Astrocyte (in vitro differentiated cells and primary cell): ENCODE data around the gene C1orf21. TPM values are rescaled to one million over a fixed set of nuclear protein-coding genes. Genes with fewer than 3 reads are reported as not detected.

Experiments used
- DNase-seq: peaks from one replicate; pipeline ENCODE4 v3.0.0-alpha.2; 2010; ENCODE audit warnings: low read depth
- FAIRE-seq: peaks from 2 replicates; lab custom pipeline; 2011; peaks lifted over from hg19 to GRCh38; lab: Jason Lieb, UNC
- H2AFZ ChIP-seq: 2 replicates; pipeline ENCODE4 v1.6.0; 2012; ENCODE audit warnings: low read depth, low read length, inconsistent platforms
- H3K27ac ChIP-seq: 2 replicates; pipeline ENCODE4 v1.5.1; 2011; ENCODE audit warnings: low read depth, low read length, inconsistent platforms
- H3K27me3 ChIP-seq: 2 replicates; pipeline ENCODE4 v1.6.0; 2011; ENCODE audit warnings: low read length, inconsistent platforms; ENCODE audit not compliant: insufficient read depth
- H3K36me3 ChIP-seq: 2 replicates; pipeline ENCODE4 v1.5.1; 2011; ENCODE audit warnings: low read length, inconsistent platforms; ENCODE audit not compliant: insufficient read depth
- H3K4me1 ChIP-seq: 2 replicates; pipeline ENCODE4 v1.5.1; 2011; ENCODE audit warnings: low read length, inconsistent platforms; ENCODE audit not compliant: insufficient read depth
- H3K4me2 ChIP-seq: 2 replicates; pipeline ENCODE4 v1.6.0; 2012; ENCODE audit warnings: low read length, inconsistent platforms
- H3K4me3 ChIP-seq: 2 replicates; pipeline ENCODE4 v1.5.1; 2011; ENCODE audit warnings: low read depth, mild to moderate bottlenecking, low read length, inconsistent platforms; ENCODE audit not compliant: insufficient read depth
- H3K79me2 ChIP-seq: 2 replicates; pipeline ENCODE4 v1.6.0; 2012; ENCODE audit warnings: mild to moderate bottlenecking, low read length, inconsistent platforms; ENCODE audit not compliant: insufficient read depth
- H3K9ac ChIP-seq: 2 replicates; pipeline ENCODE4 v1.6.0; 2012; ENCODE audit warnings: mild to moderate bottlenecking, low read length, inconsistent platforms
- H3K9me3 ChIP-seq: 2 replicates; pipeline ENCODE4 v1.5.1; 2012; ENCODE audit warnings: low read depth, mild to moderate bottlenecking, low read length, inconsistent platforms; ENCODE audit not compliant: insufficient read depth
- H4K20me1 ChIP-seq: 2 replicates; pipeline ENCODE4 v1.6.0; 2012; ENCODE audit warnings: low read length, inconsistent platforms; ENCODE audit not compliant: insufficient read depth
- H3K27ac Mint-ChIP-seq: one replicate; pipeline ENCODE4 v1.8.0; 2021; ENCODE audit warnings: mild to moderate bottlenecking, mixed read lengths; ENCODE audit not compliant: unreplicated experiment
- H3K27me3 Mint-ChIP-seq: one replicate; pipeline ENCODE4 v1.8.0; 2021; ENCODE audit warnings: low read depth, mixed read lengths; ENCODE audit not compliant: unreplicated experiment
- H3K36me3 Mint-ChIP-seq: one replicate; pipeline ENCODE4 v1.8.0; 2021; ENCODE audit warnings: low read depth, mixed read lengths; ENCODE audit not compliant: unreplicated experiment
- H3K4me1 Mint-ChIP-seq: one replicate; pipeline ENCODE4 v1.8.0; 2021; ENCODE audit warnings: low read depth, mixed read lengths; ENCODE audit not compliant: unreplicated experiment
- H3K4me3 Mint-ChIP-seq: one replicate; pipeline ENCODE4 v1.8.0; 2021; ENCODE audit warnings: mild to moderate bottlenecking, moderate library complexity, mixed read lengths; ENCODE audit not compliant: unreplicated experiment
- H3K9me3 Mint-ChIP-seq: one replicate; pipeline ENCODE4 v1.8.0; 2021; ENCODE audit warnings: mild to moderate bottlenecking, mixed read lengths; ENCODE audit not compliant: unreplicated experiment
- EZH2 ChIP-seq: IDR thresholded peaks from 2 replicates; pipeline ENCODE4 v1.6.1; 2012; ENCODE audit warnings: mild to moderate bottlenecking, low read length, inconsistent platforms; ENCODE audit not compliant: insufficient read depth
- total RNA-seq: library from RNA; stranded (reverse); gene quantifications from 2 replicates; pipeline ENCODE4 v1.2.1, GENCODE V29; 2021
- TF ChIP-seq, protein P1 (sequence below): IDR thresholded peaks from 2 replicates; pipeline ENCODE4 v1.5.1; 2011; ENCODE audit warnings: low read depth, mild to moderate bottlenecking, inconsistent platforms, low read length, moderate library complexity; ENCODE audit not compliant: insufficient read depth

The C1orf21 gene
- total RNA-seq, 1 donor from 2014 or later = 15.1 TPM

DNA sequence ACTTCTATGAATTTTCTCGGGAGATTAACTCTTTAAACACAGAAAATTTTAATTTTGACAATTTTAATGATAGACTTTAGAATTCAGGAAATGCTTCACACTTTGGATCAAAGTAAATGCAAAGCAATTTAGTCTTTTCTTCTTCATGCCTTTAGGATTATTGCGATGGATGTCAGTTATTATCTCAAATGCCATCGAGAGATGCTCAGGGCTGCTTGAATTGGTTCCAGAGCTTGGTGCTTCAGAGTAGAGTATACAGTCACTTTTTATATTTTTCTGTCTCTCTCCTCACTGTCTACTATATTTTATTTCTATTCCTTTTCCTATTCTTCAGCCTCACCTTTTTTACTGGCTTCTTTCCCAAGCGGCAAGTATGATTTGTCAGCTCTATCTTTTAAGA, 59.2 kb downstream of the C1orf21 start:
- FAIRE-seq = no peak
- Histone ChIP-seq H3K9me3 (no peaks in the 10 kb centered on the region), H3K4me2 (no peak overlapping the region), H3K9ac (no peak overlapping the region), H2AFZ (no peak overlapping the region), H3K36me3 (no peaks in the 10 kb centered on the region), H3K27me3 (no peaks in the 10 kb centered on the region), H3K27ac (no peak overlapping the region), H4K20me1 (no peaks in the 10 kb centered on the region), H3K79me2 (no peaks in the 10 kb centered on the region), H3K4me1 (no peaks in the 10 kb centered on the region), H3K4me3 (no peak overlapping the region)
- DNase-seq = no peak
- TF ChIP-seq, protein P1, sequence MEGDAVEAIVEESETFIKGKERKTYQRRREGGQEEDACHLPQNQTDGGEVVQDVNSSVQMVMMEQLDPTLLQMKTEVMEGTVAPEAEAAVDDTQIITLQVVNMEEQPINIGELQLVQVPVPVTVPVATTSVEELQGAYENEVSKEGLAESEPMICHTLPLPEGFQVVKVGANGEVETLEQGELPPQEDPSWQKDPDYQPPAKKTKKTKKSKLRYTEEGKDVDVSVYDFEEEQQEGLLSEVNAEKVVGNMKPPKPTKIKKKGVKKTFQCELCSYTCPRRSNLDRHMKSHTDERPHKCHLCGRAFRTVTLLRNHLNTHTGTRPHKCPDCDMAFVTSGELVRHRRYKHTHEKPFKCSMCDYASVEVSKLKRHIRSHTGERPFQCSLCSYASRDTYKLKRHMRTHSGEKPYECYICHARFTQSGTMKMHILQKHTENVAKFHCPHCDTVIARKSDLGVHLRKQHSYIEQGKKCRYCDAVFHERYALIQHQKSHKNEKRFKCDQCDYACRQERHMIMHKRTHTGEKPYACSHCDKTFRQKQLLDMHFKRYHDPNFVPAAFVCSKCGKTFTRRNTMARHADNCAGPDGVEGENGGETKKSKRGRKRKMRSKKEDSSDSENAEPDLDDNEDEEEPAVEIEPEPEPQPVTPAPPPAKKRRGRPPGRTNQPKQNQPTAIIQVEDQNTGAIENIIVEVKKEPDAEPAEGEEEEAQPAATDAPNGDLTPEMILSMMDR = no peak
- no peak for TF ChIP-seq EZH2
- no peaks in the 10 kb centered on the region for H3K4me1 Mint-ChIP-seq
- H3K27me3 Mint-ChIP-seq = no peaks in the 10 kb centered on the region
- no peaks in the 10 kb centered on the region for H3K9me3 Mint-ChIP-seq
- H3K27ac Mint-ChIP-seq = no peak overlapping the region
- no peak overlapping the region for H3K4me3 Mint-ChIP-seq
- H3K36me3 Mint-ChIP-seq = no peaks in the 10 kb centered on the region

DNA sequence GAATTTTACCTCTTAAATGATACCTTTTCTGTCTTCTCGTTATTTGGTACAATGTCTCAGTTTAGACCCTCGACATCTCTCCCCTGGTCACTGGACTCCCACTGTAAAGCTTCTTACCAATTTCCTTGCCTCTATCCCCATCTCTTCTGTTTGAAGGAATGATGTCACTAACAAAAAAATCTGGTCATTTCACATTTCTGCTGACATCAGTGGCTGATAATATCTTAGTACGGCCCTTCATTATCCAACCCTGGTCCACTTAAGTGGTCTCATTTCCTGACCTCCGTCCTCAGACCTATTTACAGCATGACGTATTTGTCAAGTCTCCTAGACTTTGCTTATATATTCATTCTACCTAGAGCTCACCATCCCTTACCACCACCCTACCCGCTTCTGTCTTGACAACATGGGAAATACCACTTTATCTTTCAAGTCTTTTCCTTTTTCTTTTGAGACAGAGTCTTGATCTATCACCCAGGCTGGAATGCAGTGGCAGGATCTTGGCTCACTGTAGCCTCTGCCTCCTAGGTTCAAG, 60.9 kb downstream of the C1orf21 start:
- DNase-seq (no peak), FAIRE-seq (no peak)
- H3K4me1 Mint-ChIP-seq = no peaks in the 10 kb centered on the region
- no peaks in the 10 kb centered on the region for H3K36me3 Mint-ChIP-seq
- no peaks in the 10 kb centered on the region for H3K27me3 Mint-ChIP-seq
- H3K36me3 ChIP-seq = no peaks in the 10 kb centered on the region
- no peaks in the 10 kb centered on the region for H3K79me2 ChIP-seq
- no peak overlapping the region for H3K4me3 Mint-ChIP-seq
- no peak overlapping the region for H3K4me2 ChIP-seq
- H3K9me3 Mint-ChIP-seq = no peaks in the 10 kb centered on the region
- H3K4me1 ChIP-seq = no peaks in the 10 kb centered on the region
- no peaks in the 10 kb centered on the region for H3K9me3 ChIP-seq
- no peak overlapping the region for H3K4me3 ChIP-seq
- H3K27me3 ChIP-seq = no peaks in the 10 kb centered on the region
- TF ChIP-seq, protein P1 = no peak
- TF ChIP-seq EZH2 = no peak
- H4K20me1 ChIP-seq = no peaks in the 10 kb centered on the region
- no peak overlapping the region for H3K27ac ChIP-seq
- H2AFZ ChIP-seq = no peak overlapping the region
- no peak overlapping the region for H3K9ac ChIP-seq
- no peak overlapping the region for H3K27ac Mint-ChIP-seq

DNA sequence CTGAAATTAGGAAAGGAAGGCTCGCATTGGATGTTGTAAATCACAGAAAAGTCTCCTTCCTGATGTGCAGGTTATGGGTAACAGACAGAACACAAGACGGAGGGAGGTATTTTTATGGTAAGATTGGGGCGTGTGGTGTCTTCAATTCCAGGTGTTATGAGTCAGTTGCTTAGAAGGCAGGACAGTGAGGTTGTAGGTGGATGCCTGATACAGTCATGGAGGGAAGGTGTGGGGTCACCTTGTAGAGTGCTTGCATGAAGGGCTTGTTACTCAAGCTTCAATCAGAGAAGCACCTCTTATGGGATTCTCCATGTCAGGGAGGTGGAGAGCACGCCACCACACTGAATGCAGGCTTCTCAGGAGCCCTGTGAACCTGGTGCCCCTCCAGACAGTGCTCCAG, 63.1 kb downstream of the C1orf21 start:
- Histone ChIP-seq H3K4me1 (no peaks in the 10 kb centered on the region), H3K9ac (no peak overlapping the region), H2AFZ (no peak overlapping the region), H3K27ac (no peak overlapping the region), H3K4me3 (no peak overlapping the region), H3K4me2 (no peak overlapping the region), H3K79me2 (no peaks in the 10 kb centered on the region), H4K20me1 (no peaks in the 10 kb centered on the region), H3K27me3 (no peaks in the 10 kb centered on the region), H3K36me3 (no peaks in the 10 kb centered on the region), H3K9me3 (no peaks in the 10 kb centered on the region)
- no peak overlapping the region for H3K4me3 Mint-ChIP-seq
- no peaks in the 10 kb centered on the region for H3K4me1 Mint-ChIP-seq
- FAIRE-seq (no peak), DNase-seq (no peak)
- no peaks in the 10 kb centered on the region for H3K27me3 Mint-ChIP-seq
- no peak for TF ChIP-seq EZH2
- TF ChIP-seq, protein P1 = no peak
- peaks cover 2% of the 10 kb centered on the region for H3K9me3 Mint-ChIP-seq
- no peaks in the 10 kb centered on the region for H3K36me3 Mint-ChIP-seq
- no peak overlapping the region for H3K27ac Mint-ChIP-seq
